K562 (cell line): ENCODE results near the gene ARHGAP33. TPM values are rescaled to one million over a fixed set of nuclear protein-coding genes. Genes with fewer than 3 reads are reported as not detected.

Source experiments
- CHD1 ChIP-seq: fragments of 200-600 bp; sonication (generic); IDR thresholded peaks from one replicate; pipeline ENCODE4 v1.6.1; 2012; ENCODE audit warnings: mild to moderate bottlenecking, moderate library complexity, low read length, inconsistent platforms
- GATA2 ChIP-seq: sonication (generic); formaldehyde crosslinking; IDR thresholded peaks from 2 replicates; pipeline ENCODE4 v1.4.0; 2020; ENCODE audit warnings: mild to moderate bottlenecking, missing genetic modification reagents
- GATAD2A ChIP-seq: fragments of 450-650 bp; IDR thresholded peaks from 2 replicates; pipeline ENCODE4 v1.6.1; 2017
- HDAC8 ChIP-seq: fragments of 450-650 bp; IDR thresholded peaks from 2 replicates; pipeline ENCODE4 v1.6.1; 2016; ENCODE audit warnings: mild to moderate bottlenecking, missing genetic modification characterization, moderate library complexity, missing compliant biosample characterization
- KHSRP ChIP-seq: fragments of 450-650 bp; IDR thresholded peaks from 2 replicates; pipeline ENCODE4 v1.6.1; 2017
- POLR2B ChIP-seq: fragments of 450-650 bp; IDR thresholded peaks from 2 replicates; pipeline ENCODE4 v1.6.1; 2018; ENCODE audit warnings: low read depth; ENCODE audit not compliant: partially characterized antibody
- SRF ChIP-seq, 2 experiments: fragments of 250-450, 450-650 bp in 1 of 2; sonication (Bioruptor Pico) in 1 of 2; sonication (generic) in 1 of 2; formaldehyde crosslinking; IDR thresholded peaks; 2 replicates each; pipeline versions ENCODE4 v1.5.0 to v1.5.1; 2020 to 2022; ENCODE audit warnings: mild to moderate bottlenecking in 1 of 2, missing genetic modification reagents in 1 of 2
- TFAP4 ChIP-seq: sonication (generic); formaldehyde crosslinking; IDR thresholded peaks from 2 replicates; pipeline ENCODE4 v1.8.0; 2022; ENCODE audit warnings: missing genetic modification reagents, mild to moderate bottlenecking, moderate library complexity, borderline replicate concordance
- UBTF ChIP-seq, 2 experiments: IDR thresholded peaks; 2 replicates each; pipeline ENCODE4 v1.6.1; 2012; ENCODE audit warnings: improper control_type of control experiment in 2 of 2, low read depth in 2 of 2, low read length in 2 of 2, borderline replicate concordance in 1 of 2
- polyA plus RNA-seq, 8 experiments: library from polyadenylated mRNA; depleted of rRNA in 4 of 8; stranded (reverse) in 5 of 8; unstranded in 3 of 8; fragments of >200 nt; fragmentation: Nextera tagmentation in 2 of 8; fragmentation: Illumina TruSeq in 1 of 8; extraction: Ambion mirVana in 2 of 8; extraction: Trizol in 1 of 8; gene quantifications; 2 replicates each; pipeline versions ENCODE4 v1.2.1 to v1.2.3, GENCODE V29; 2011 to 2014; ENCODE audit warnings: inconsistent platforms in 1 of 8, missing spikeins in 1 of 8
- total RNA-seq, 7 experiments: library from RNA; depleted of rRNA in 6 of 7; stranded (reverse); fragments of >200 nt in 6 of 7; fragmentation: Illumina TruSeq in 2 of 7; extraction: Trizol in 2 of 7; gene quantifications; 2 replicates each; pipeline versions ENCODE4 v1.2.1 to v1.2.3, GENCODE V29; 2011 to 2021; ENCODE audit warnings: low replicate concordance in 1 of 7

Gene ARHGAP33
- total and polyA plus RNA-seq, 9 of the 15 experiments (the other 6 are each of a cell fraction or from before 2014, with no cell fraction given) = 0.06 to 26.6 (median 1.6) TPM; not detected in 1

- TF ChIP-seq SRF (CRISPR knock-in tag; IDR thresholded peaks at IDR 0.05) = no peak
- TF ChIP-seq TFAP4 = 0 out of 2 replicates have a peak, but pooled peaks have one; percentile 10
- TF ChIP-seq KHSRP = no peak
- TF ChIP-seq POLR2B = peak; percentile 18
- TF ChIP-seq GATAD2A = no peak
- TF ChIP-seq GATA2 (CRISPR knock-in tag) = no peak
- no peak for TF ChIP-seq HDAC8
- TF ChIP-seq CHD1 = peak; percentile 33
- TF ChIP-seq UBTF (IDR thresholded peaks at IDR 0.05; ENCODE audit: borderline replicate concordance in 1 of 2, low read depth in 2 of 2, low read length in 2 of 2) = 0 out of 4 replicates have a peak, but pooled peaks of 1 of the 2 experiments have one; percentile 38
These were observed 18.1 kb upstream of the ARHGAP33 start (continued) for GRCh38 chr19:35757231-35757748.
